Neural progenitor cell (in vitro differentiated cells): ENCODE measurements around the gene OVOL1. TPM values are rescaled to one million over a fixed set of nuclear protein-coding genes. Genes with fewer than 3 reads are reported as not detected.
"Not testable (repeated sequence)": the region's sequence is repeated elsewhere in the genome, so short reads cannot be mapped to it uniquely, and the experiment has no call there.

ENCODE experiments used
- DNase-seq: peaks from one replicate; pipeline ENCODE4 v3.0.0-alpha.2; 2016; ENCODE audit warnings: low spot score
- H2AFZ ChIP-seq: fragments of 200-600 bp; sonication (generic); replicated peaks from 2 replicates; pipeline ENCODE4 v1.6.1; 2016; ENCODE audit warnings: antibody characterized with exemption
- H3F3A ChIP-seq: fragments of 200-600 bp; sonication (generic); 2 replicates; pipeline ENCODE4 v1.6.1; 2016; ENCODE audit warnings: antibody characterized with exemption, low read depth
- H3K27ac ChIP-seq: fragments of 200-600 bp; sonication (generic); 2 replicates; pipeline ENCODE4 v1.5.1; 2016; ENCODE audit warnings: mild to moderate bottlenecking
- H3K27me3 ChIP-seq: fragments of 200-600 bp; sonication (generic); 2 replicates; pipeline ENCODE4 v1.6.1; 2016; ENCODE audit warnings: mild to moderate bottlenecking, moderate library complexity
- H3K36me3 ChIP-seq: fragments of 200-600 bp; sonication (generic); 2 replicates; pipeline ENCODE4 v1.5.1; 2016
- H3K4me1 ChIP-seq: fragments of 200-600 bp; sonication (generic); 2 replicates; pipeline ENCODE4 v1.6.1; 2016; ENCODE audit warnings: mixed run types
- H3K4me2 ChIP-seq: fragments of 200-600 bp; sonication (generic); 2 replicates; pipeline ENCODE4 v1.6.1; 2016
- H3K4me3 ChIP-seq: fragments of 200-600 bp; sonication (generic); 2 replicates; pipeline ENCODE4 v1.5.1; 2016
- H3K79me2 ChIP-seq: fragments of 200-600 bp; sonication (generic); 2 replicates; pipeline ENCODE4 v1.6.1; 2016; ENCODE audit warnings: low read depth
- H3K9ac ChIP-seq: fragments of 200-600 bp; sonication (generic); 2 replicates; pipeline ENCODE4 v1.6.1; 2016
- H3K9me3 ChIP-seq: fragments of 200-600 bp; sonication (generic); 2 replicates; pipeline ENCODE4 v1.5.1; 2016; ENCODE audit warnings: low read depth
- H4K20me1 ChIP-seq: fragments of 200-600 bp; sonication (generic); 2 replicates; pipeline ENCODE4 v1.6.1; 2016; ENCODE audit warnings: low read depth
- H3K27ac Mint-ChIP-seq: 3 replicates; pipeline ENCODE4 v1.8.0; 2021; ENCODE audit warnings: mixed read lengths
- H3K27me3 Mint-ChIP-seq: 2 replicates; pipeline ENCODE4 v1.8.0; 2022; ENCODE audit warnings: low read depth, mild to moderate bottlenecking, inconsistent platforms, moderate library complexity, mixed read lengths; ENCODE audit not compliant: insufficient read depth
- H3K36me3 Mint-ChIP-seq: 3 replicates; pipeline ENCODE4 v1.8.0; 2021; ENCODE audit warnings: mixed read lengths
- H3K4me1 Mint-ChIP-seq: 3 replicates; pipeline ENCODE4 v1.8.0; 2021; ENCODE audit warnings: mixed read lengths
- H3K4me3 Mint-ChIP-seq: 3 replicates; pipeline ENCODE4 v1.8.0; 2021; ENCODE audit warnings: mild to moderate bottlenecking, moderate library complexity, mixed read lengths
- H3K9me3 Mint-ChIP-seq: 3 replicates; pipeline ENCODE4 v1.8.0; 2020; ENCODE audit warnings: mixed read lengths
- EZH2 ChIP-seq: fragments of 200-600 bp; sonication (generic); IDR thresholded peaks from 2 replicates; pipeline ENCODE4 v1.6.1; 2017; ENCODE audit warnings: antibody characterized with exemption, mild to moderate bottlenecking, moderate library complexity
- EZH2phosphoT487 ChIP-seq: fragments of 200-600 bp; sonication (generic); IDR thresholded peaks from 2 replicates; pipeline ENCODE4 v1.6.1; 2017; ENCODE audit warnings: antibody characterized with exemption
- total RNA-seq: library from RNA; depleted of rRNA; stranded (reverse); fragments of >200 nt; gene quantifications from 2 replicates; pipeline ENCODE4 v1.2.3, GENCODE V29; 2015; ENCODE audit warnings: low replicate concordance
- TF ChIP-seq, protein P1 (sequence below): fragments of 200-600 bp; sonication (generic); IDR thresholded peaks from 2 replicates; pipeline ENCODE4 v1.5.1; 2017; ENCODE audit warnings: antibody characterized with exemption, mild to moderate bottlenecking

The OVOL1 gene
- total RNA-seq, 1 donor from 2014 or later = not detected

DNA sequence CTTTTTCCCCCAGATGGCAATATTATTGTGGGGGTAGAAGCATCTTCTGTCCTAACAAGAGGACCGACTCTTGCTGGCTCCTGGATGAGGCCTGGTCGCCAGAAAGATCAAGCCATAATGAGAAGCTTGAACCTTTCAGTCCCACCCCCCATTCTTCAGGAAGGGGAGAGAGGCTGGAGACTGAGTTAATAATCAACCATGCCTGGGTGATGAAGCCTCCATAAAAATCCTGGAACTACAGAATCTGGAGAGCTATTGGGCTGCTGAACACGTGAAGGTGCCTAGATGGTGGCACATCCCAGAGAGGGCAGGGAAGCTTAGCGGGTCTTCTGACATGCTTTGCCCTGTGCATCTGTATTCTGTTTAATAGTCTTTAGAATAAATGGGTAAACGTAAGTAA is 22.4 kb upstream of the OVOL1 start:
- H3K9me3 Mint-ChIP-seq = peaks cover 5% of the 10 kb centered on the region
- H3K79me2 ChIP-seq = no peaks in the 10 kb centered on the region
- no peak overlapping the region for H3K27ac ChIP-seq
- H3K4me1 ChIP-seq = no peaks in the 10 kb centered on the region
- no peak overlapping the region for H3K4me3 Mint-ChIP-seq
- H3K4me1 Mint-ChIP-seq = no peaks in the 10 kb centered on the region
- H2AFZ ChIP-seq = no peak overlapping the region
- no peak overlapping the region for H3K9ac ChIP-seq
- H3K4me2 ChIP-seq = no peak overlapping the region
- no peaks in the 10 kb centered on the region for H3K27me3 ChIP-seq
- no peak for DNase-seq
- no peaks in the 10 kb centered on the region for H3K36me3 ChIP-seq
- no peaks in the 10 kb centered on the region for H3K9me3 ChIP-seq
- H3K4me3 ChIP-seq = no peak overlapping the region
- H3K27ac Mint-ChIP-seq = no peak overlapping the region
- H3F3A ChIP-seq = no peaks in the 10 kb centered on the region
- H4K20me1 ChIP-seq = no peaks in the 10 kb centered on the region
- H3K27me3 Mint-ChIP-seq = peaks cover 5% of the 10 kb centered on the region
- H3K36me3 Mint-ChIP-seq = no peaks in the 10 kb centered on the region
- TF ChIP-seq, protein P1, sequence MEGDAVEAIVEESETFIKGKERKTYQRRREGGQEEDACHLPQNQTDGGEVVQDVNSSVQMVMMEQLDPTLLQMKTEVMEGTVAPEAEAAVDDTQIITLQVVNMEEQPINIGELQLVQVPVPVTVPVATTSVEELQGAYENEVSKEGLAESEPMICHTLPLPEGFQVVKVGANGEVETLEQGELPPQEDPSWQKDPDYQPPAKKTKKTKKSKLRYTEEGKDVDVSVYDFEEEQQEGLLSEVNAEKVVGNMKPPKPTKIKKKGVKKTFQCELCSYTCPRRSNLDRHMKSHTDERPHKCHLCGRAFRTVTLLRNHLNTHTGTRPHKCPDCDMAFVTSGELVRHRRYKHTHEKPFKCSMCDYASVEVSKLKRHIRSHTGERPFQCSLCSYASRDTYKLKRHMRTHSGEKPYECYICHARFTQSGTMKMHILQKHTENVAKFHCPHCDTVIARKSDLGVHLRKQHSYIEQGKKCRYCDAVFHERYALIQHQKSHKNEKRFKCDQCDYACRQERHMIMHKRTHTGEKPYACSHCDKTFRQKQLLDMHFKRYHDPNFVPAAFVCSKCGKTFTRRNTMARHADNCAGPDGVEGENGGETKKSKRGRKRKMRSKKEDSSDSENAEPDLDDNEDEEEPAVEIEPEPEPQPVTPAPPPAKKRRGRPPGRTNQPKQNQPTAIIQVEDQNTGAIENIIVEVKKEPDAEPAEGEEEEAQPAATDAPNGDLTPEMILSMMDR = no peak
- TF ChIP-seq EZH2 = no peak
- TF ChIP-seq EZH2phosphoT487 = no peak

DNA sequence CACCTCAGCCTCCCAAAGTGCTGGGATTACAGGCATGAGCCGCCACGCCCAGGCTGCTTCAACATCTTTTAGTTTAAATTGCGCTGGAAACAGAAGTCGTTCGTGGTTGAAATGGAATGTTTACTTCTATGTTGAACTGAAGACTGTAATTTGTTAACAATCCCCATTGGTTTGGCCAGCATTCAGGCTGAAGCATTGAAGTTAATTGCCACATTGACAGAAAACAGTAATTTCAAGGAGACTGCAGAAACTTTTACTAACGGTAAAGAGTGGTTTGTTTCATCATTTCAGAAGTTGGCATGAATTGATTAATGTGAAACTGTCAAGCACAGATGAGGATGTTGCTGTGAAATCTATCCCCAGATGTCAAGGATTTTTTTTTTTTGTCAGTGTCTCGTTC is 20.3 kb upstream of the OVOL1 start:
- Histone ChIP-seq H3K4me3 (no peak overlapping the region), H3K9me3 (no peaks in the 10 kb centered on the region), H3K9ac (no peak overlapping the region), H3F3A (no peaks in the 10 kb centered on the region), H3K27me3 (no peaks in the 10 kb centered on the region), H3K4me1 (no peaks in the 10 kb centered on the region), H2AFZ (no peak overlapping the region), H3K36me3 (no peaks in the 10 kb centered on the region), H3K4me2 (no peak overlapping the region), H3K27ac (no peak overlapping the region), H3K79me2 (no peaks in the 10 kb centered on the region), H4K20me1 (no peaks in the 10 kb centered on the region)
- peaks cover 4% of the 10 kb centered on the region for H3K9me3 Mint-ChIP-seq
- H3K27ac Mint-ChIP-seq = no peak overlapping the region
- H3K4me3 Mint-ChIP-seq = no peak overlapping the region
- DNase-seq = no peak
- H3K4me1 Mint-ChIP-seq = no peaks in the 10 kb centered on the region
- no peaks in the 10 kb centered on the region for H3K36me3 Mint-ChIP-seq
- TF ChIP-seq, protein P1 = no peak
- TF ChIP-seq EZH2 = no peak
- TF ChIP-seq EZH2phosphoT487 = no peak
- peaks cover 5% of the 10 kb centered on the region for H3K27me3 Mint-ChIP-seq

DNA sequence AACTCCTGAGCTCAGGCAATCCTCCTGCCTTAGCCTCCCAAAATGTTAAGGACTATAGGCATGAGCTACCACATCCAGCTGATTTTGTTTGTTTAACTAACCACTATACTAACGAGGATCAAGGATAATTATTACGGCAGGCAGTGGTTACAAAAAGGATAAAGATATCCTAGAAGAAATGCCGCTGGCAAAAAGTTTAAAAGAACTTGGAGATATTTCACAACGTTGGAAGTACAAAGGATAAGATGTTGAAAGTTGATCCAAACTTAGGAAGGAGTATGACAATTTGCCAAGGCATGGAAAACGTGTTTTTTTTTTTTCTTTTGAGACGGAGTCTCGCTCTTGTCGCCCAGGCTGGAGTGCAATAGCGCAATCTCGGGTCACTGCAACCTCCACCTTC is 19.5 kb upstream of the OVOL1 start:
- TF ChIP-seq EZH2 (no peak), EZH2phosphoT487 (no peak)
- TF ChIP-seq, protein P1 = no peak
- Histone ChIP-seq H3K9me3 (no peaks in the 10 kb centered on the region), H3K27ac (no peak overlapping the region), H3F3A (no peaks in the 10 kb centered on the region), H3K9ac (no peak overlapping the region), H4K20me1 (no peaks in the 10 kb centered on the region), H3K4me1 (no peaks in the 10 kb centered on the region), H3K4me3 (no peak overlapping the region), H2AFZ (no peak overlapping the region), H3K36me3 (no peaks in the 10 kb centered on the region), H3K79me2 (no peaks in the 10 kb centered on the region), H3K4me2 (no peak overlapping the region), H3K27me3 (no peaks in the 10 kb centered on the region)
- no peak overlapping the region for H3K4me3 Mint-ChIP-seq
- peaks cover 3% of the 10 kb centered on the region for H3K9me3 Mint-ChIP-seq
- peaks cover 5% of the 10 kb centered on the region for H3K27me3 Mint-ChIP-seq
- H3K4me1 Mint-ChIP-seq = no peaks in the 10 kb centered on the region
- no peak for DNase-seq
- H3K27ac Mint-ChIP-seq = no peak overlapping the region
- no peaks in the 10 kb centered on the region for H3K36me3 Mint-ChIP-seq

DNA sequence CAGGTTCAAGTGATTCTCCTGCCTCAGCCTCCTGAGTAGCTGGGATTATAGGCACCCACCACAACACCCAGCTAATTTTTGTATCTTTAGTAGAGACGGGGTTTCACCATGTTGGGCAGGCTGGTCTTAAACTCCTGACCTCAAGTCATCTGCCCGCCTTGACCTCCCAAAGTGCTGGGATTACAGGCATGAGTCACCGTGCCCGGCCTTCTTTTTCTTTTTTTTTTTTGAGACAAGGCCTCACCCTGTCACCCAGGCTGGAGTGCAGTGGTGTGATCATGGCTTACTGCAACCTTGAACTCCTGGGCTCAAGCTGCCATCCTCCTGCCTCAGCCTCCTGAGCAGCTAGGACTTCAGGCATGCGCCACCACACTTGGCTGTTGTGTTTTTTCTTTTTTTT is 19.1 kb upstream of the OVOL1 start:
- not testable (repeated sequence) for H3K36me3 ChIP-seq, H3K27me3 Mint-ChIP-seq, H3K4me3 ChIP-seq, H3K27me3 ChIP-seq, H3K4me1 Mint-ChIP-seq, H3K9ac ChIP-seq, H3K9me3 Mint-ChIP-seq, H4K20me1 ChIP-seq, H3K27ac ChIP-seq, DNase-seq, H2AFZ ChIP-seq, H3K4me1 ChIP-seq, H3K27ac Mint-ChIP-seq, H3K79me2 ChIP-seq, H3F3A ChIP-seq, H3K4me3 Mint-ChIP-seq, H3K4me2 ChIP-seq, H3K9me3 ChIP-seq, H3K36me3 Mint-ChIP-seq
